GM10266 (cell line): ENCODE data around the gene COL27A1.

Experiments
- DNase-seq: peaks from one replicate; pipeline ENCODE4 v3.0.0; 2012; ENCODE audit errors: extremely low spot score
- CTCF ChIP-seq: IDR thresholded peaks from 2 replicates; pipeline ENCODE4 v1.5.1; 2012; ENCODE audit warnings: mild to moderate bottlenecking, low read depth; ENCODE audit not compliant: control insufficient read depth, insufficient read depth; ENCODE audit errors: missing control alignments

Gene COL27A1

GRCh38 chr9:114334490-114334889, 179.2 kb downstream of the COL27A1 start:
- no peak for TF ChIP-seq CTCF
- no peak for DNase-seq

- no peak for DNase-seq
- TF ChIP-seq CTCF, result no peak
Measured at GRCh38 chr9:114335745-114336144, 180.4 kb downstream of the COL27A1 start.

GRCh38 chr9:114336157-114336556, 180.8 kb downstream of the COL27A1 start:
- no peak for TF ChIP-seq CTCF
- DNase-seq, result no peak

GRCh38 chr9:114336699-114337395, 181.5 kb downstream of the COL27A1 start:
- no peak for DNase-seq

GRCh38 chr9:114338187-114338586, 182.8 kb downstream of the COL27A1 start:
- no peak for TF ChIP-seq CTCF
- no peak for DNase-seq

More at GRCh38 chr9:114336699-114337395, 181.5 kb downstream of the COL27A1 start:
- no peak for TF ChIP-seq CTCF

GRCh38 chr9:114339130-114339908, 184.0 kb downstream of the COL27A1 start:
- TF ChIP-seq CTCF, result peak; percentile 89
- DNase-seq, result peak; percentile 88
